ENCODE measurements around the gene TSR3.

DNA sequence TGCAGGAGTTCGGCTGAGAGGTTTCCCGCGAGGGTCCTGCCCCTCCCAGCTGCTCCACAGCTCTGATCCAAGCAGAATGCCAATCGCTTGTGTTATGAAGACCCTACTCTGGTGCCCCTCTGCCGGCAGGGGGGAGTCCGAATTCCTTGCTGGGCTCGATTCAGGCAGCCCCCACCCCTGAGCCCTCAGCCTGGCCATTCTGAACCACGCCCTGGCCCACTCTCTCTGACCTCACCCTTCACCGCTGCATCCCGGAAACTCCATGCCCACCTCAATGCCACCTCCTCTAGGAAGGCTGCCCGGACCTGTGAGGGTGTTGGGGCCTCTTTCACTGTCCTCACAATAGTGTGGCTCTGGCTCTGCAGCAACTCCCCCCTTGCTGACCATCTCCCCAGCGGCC, 50.1 kb downstream of the TSR3 start:
- TF ChIP-seq EZH2 (IDR thresholded peaks at IDR 0.05; ENCODE audit: insufficient read depth, poor library complexity, severe bottlenecking), result no peak
- TF ChIP-seq EZH2phosphoT487 (IDR thresholded peaks at IDR 0.05; ENCODE audit: insufficient read depth, low read depth), result no peak

All from GM23248 (cell line).